T-helper 1 cell treated with Interleukin-12 subunit alpha and Interleukin-12 subunit beta and Interleukin-4 antibody, amounts not matched to agents 30 ng/mL and 1 ng/mL, for 36 hours (primary cell): ENCODE data around the gene FAM120A. TPM values are rescaled to one million over a fixed set of nuclear protein-coding genes. Genes with fewer than 3 reads are reported as not detected.

Experiments
- intact Hi-C: fragments of 100-400 bp; cut with micrococcal nuclease; formaldehyde crosslinking; loops from one replicate; pipeline ENCODE4 v1.15.1; 2024
- total RNA-seq: library from RNA; stranded (reverse); gene quantifications from 2 replicates; pipeline ENCODE4 v1.2.3, GENCODE V29; 2022

The FAM120A gene
- total RNA-seq, 1 donor from 2014 or later, result 143 TPM

DNA sequence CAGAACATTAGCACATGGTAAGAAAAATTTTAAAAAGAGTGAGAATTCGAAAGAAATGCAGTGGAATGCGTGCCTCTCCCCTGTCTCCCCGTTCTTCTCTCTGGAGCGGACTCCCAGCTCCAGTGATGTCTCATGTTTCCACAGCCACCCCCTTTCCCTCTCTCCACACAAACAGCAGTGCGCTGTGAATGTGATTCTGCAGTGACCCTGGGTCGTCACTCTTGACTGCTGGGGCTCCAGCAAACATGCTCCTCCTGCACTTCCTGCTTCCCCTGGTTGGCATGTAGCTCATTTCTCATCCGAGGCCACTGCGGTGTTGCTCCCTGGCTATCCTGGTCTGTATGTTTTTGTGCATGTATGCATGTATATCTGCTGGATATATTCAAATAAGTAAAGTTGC is 138.2 kb downstream of the FAM120A start:
- intact Hi-C loops, result no loop called here

DNA sequence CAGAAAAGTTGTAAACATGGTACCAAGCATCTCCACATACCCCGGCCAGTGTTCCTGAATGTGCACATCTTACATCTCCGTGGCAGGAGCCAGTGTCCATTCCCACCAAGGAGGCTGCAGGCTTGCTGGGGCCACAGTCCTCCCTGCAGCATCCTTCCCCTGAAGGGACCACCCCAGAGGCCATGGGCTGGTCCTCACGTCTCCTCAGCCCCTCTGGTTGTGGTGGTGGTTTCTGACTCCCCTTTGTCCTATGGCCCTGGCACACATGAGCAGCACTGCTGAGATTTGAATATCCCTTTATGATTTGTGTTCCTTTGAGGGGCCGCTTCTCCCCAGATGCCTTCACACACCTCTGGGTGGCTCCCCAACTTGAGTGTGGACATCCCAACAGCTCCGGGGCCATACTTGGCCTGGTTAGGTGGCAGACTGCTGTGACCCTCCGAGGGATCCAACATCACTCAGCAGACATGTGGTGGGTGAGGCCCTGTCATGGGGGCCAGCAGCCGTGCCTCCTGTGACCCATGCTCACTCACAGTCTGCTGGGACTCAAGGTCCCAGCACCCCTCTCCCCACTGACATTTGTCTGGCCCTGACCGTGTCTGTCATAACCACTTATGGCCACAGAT is 139.2 kb downstream of the FAM120A start:
- intact Hi-C loops, result no loop called here

DNA sequence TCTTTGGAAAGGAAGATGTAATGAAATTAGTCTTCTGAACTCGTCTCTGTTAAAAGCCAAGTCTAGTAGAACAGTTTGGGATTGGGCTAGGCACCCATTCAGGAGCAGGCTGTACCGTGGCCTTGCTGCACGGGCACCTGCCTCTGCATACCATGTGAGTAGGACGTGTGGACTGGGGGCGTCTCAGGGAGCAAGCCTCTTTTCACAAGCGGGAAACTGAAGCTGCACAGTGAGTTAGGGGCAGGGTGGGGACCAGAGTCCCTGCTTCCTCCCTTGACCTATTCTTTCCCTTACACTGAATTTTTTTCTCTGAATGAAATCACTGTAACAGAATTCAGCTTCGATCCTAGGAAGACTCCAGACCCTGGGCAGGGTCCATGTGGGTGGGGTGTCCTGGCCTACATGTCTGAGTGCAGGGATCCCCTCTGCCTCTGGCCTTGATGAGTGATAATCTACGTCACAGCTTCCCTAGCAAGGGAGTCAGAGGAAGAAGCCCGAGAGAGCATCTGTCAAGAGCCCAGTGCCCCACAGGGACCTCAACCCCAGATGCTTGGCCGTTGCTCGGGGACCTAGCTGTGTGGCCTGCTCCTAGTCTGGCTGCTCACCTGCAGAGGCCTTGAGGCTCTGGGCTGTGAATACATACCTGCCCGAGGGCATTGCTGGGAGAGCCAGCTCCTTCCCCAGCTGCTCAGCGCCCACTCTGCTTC is 140.0 kb downstream of the FAM120A start:
- intact Hi-C loops, result no loop called here

DNA sequence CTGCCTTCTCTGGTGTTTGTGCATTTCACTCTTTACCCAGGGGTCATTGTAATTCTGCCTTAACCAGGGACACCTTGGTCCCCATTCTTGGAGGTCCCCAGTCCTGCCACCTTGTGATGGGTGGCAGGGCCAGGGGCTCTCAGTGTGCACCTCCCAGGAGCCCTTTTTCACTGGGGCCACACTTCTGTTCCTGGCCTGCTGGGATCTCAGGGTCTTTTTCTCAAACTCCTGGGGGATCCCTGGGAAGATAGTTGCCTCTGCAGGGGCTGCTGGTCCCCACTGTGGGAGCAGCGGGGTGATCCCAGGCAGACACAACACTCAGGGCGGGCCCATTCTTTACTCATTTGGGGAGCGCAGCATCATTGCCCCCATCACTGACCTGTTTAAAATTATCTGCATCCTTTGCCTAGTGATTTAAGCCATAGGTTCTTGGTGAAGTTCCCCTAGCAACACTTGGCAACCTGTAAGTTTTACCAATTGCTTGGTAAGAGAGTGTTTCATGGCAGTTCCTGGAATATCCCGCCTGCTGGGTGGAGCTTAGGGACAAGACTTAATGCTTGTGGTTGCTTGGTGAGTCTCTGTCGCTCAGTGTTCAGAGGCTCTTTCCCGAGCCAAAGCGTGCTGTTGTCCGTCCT is 140.6 kb downstream of the FAM120A start:
- intact Hi-C loops, result no loop called here

DNA sequence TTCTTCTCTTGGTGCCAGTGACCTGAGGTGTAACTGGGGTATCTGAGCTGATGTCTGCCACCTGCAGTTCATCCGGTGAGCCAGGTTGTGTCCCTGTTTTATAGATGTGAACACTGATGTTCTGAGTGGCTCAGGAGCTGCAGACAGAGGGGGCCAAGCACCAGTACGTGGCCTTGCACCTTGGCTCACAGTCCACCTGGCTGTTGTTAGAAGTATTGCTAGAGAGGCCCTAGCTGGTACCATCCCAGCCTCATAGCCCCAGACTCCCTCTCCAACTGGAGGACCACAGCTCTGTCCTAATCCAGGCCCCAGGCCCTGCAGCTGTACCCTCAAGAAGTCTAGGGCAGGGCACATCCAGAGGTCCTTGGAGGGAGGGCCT is 141.1 kb downstream of the FAM120A start:
- intact Hi-C loops, result no loop called here

DNA sequence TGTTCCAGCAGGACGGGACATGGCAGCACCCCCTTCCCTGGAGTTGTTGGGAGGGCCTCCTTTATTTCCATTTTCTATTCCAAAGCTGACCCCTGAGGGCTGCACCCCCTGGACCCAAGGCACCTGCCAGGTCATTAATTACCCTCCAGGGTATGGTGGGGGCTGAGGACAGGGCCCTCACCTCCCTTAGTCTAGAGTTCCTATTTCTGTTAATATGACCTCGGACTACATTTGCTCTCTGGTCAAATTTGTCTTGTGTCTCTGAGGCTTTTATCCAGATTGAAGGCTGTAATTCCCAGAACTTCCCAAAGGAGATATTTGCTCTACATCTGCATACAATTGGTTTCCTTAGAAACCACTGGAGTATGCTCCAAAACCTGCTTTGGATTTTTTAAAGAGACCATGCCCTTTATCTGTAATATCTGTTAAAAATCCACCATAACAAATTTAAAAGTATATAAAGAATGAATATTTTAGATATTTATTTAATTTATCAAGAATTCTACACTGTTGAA is 141.7 kb downstream of the FAM120A start:
- intact Hi-C loops, result no loop called here

DNA sequence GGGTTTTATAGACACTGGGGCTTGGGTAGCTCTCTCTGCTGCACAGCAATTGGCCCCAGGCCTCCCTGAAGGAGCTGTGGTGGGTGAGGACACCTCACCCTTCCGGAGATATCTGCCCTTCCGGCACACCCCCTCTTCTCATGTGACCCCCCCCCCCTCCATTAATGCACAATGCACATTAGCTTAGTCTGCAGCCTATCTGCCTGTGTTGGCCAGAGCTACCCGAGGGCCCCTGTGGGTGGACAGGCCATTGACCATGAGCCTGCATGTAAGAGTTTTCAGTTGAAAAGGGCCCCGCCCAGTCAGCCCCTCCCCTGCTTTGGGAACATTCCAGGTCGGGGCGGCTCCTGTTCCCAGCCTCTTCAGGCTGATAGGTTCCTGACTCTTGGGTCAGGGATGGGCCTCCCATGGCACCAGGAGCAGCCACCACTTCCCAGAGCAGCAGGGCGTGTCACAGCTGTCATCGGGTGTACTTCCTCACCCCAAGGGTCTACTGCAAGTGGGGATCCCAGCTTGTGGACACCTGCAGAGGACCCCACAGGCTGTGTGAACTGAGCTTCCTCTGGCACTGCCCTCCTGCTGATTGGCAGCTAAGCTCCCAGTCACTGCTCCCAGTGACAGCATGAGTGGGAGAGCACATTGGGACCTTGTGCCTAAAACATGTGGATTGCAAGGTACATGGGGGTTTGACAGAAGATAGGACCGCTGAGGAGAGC is 142.7 kb downstream of the FAM120A start:
- intact Hi-C loops, result no loop called here

DNA sequence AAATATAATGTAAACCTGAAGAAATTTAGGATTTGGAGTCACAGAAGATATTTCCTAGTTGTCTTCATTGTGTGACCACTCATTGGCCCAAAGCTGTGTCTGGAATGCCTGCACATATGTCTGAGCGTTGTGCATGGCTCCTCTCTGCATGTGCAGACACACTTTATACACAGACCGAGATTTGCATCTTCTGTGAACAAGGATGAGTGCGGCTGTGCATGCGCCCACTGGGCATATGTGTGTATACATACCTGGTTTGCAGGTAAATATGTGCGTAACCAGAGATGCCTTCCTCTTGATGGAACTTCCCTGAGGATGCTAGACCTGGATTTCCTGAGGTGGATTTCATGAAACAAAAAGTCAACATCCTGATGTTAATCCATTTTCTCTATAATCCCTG is 144.0 kb downstream of the FAM120A start:
- intact Hi-C loops, result no loop called here

DNA sequence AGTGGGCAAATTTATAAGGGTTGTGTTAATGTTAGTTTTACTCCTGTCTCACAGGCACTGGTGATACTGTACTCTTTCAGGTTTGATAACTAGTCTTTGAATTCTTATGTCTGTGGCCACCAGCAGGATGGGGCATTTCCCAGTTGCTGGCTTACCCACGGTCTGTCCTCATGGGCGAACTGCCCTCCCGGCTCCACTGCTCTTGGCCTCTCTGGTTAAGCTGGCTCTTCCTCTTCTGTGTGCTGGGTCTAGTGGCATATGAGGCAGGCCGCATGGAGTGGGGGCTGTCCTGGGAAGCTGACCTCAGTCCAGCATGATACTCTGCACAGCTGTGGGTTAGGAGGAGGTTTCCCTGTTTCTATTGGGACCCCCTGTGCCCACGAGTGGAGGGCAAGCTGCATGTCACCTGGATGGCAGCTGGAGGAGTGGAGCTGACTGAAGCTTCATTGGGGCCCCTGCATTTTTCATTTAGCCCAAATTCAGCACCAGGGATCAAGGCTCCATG is 144.4 kb downstream of the FAM120A start:
- intact Hi-C loops, result no loop called here

DNA sequence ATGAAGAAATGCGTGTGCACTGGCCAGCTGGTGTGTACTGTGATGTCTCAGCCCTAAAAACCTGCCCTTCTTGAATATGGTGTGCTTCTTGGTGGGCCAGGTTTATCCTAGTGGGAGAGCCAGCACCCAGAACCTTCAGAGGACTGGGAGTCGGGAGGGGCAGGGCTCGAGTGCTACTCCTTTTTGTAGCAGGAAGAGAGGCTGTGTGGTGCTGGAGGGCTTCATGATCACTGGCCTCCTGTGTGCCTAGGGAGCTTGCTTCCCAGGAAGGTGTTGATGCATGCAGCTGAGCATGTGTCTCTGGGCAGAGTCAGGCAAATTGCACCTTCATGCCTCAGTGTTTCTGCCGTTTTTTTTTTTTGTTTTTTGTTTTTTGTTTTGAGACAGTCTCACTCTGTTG is 144.9 kb downstream of the FAM120A start:
- intact Hi-C loops, result no loop called here

DNA sequence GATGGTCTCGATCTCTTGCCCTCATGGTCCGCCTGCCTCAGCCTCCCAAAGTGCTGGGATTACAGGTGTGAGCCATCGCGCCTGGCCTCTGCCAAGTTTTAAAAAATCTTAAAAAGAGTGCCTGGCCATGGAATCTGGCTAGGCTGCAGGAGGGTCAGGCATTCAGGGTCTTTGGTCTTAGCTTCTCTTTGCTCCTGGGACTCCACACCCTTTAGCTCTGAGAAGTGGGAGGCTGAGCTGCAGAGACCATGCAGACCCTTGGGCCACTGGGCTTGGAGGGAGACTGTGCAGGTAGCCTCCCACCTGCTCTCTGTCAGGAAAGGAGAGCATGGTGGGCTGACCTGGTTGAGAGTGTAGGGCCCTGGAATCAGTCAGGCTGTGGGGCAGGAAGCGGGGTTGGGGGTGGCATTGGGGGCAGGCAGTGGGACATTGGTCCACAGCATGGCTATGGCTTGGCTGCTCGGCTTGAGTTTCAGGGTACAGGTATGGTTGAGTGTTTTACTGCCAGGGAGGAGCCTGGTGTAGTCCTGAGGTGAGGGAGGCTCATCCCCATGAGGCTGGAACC is 145.7 kb downstream of the FAM120A start:
- intact Hi-C loops, result no loop called here

DNA sequence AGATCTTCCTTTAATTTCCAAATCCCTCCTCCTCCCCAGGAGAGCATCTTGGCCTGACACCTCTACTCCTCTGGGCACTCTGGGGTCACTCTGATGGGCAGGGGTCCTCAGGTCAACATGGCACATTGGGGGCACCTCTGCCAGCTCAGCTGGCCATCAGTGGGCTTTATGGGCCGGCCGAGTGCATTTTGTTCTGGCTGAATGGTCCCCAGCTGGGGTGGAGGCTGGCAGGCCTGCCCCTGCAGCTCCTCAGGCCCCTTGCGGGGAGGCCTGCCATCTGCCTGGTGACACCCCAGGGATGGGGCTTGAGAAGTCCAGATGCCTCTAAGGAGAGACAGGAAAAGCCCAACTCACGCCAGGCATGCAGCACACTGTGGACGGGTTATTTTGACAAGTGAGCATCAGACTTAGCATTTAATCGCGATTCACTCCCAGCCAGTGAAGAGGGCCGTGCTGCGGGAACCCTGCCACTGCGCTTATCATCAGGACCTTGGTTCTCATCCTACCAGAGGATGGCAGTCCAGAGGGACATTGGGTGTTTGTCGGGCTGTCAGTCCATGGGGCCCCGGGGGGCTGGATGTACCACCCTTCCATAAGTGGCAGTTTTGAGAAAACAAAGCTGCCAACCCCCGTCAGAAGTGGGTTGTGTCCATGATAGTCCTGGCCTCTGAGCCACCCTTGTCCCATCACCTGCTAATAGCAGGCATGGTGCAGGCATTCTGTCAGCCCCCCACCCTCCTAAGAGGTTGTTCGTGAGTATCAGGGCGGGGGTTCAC is 146.6 kb downstream of the FAM120A start:
- intact Hi-C loops, result no loop called here

DNA sequence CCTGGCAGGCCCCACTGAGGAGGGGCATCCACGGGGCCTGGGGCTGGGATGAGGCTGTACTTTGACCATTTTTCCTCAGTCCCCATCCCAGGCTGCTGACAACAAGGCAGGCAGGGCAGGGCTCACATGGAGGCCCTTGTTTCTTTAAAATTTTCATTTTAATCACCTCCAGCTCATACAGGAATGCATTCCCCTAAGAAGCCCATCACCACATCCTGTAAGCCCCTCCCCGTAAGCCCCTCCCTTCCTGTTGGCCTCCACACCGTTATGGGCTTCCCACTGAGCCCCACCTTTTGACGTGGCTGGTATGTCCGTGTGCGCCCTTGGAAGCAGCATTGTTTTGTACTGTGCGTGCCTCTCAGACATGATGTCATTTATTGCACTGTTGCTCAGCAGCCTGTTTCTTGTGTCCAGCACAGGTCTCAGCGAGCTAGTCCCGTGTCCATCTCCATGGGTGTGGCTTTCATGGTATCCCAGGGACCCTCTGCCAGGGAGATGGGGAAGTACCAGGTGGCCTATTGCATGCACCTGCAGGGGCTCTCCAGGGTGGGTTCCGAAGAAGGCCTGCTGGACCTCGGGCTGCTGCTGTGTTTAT is 147.3 kb downstream of the FAM120A start:
- intact Hi-C loops, result no loop called here

DNA sequence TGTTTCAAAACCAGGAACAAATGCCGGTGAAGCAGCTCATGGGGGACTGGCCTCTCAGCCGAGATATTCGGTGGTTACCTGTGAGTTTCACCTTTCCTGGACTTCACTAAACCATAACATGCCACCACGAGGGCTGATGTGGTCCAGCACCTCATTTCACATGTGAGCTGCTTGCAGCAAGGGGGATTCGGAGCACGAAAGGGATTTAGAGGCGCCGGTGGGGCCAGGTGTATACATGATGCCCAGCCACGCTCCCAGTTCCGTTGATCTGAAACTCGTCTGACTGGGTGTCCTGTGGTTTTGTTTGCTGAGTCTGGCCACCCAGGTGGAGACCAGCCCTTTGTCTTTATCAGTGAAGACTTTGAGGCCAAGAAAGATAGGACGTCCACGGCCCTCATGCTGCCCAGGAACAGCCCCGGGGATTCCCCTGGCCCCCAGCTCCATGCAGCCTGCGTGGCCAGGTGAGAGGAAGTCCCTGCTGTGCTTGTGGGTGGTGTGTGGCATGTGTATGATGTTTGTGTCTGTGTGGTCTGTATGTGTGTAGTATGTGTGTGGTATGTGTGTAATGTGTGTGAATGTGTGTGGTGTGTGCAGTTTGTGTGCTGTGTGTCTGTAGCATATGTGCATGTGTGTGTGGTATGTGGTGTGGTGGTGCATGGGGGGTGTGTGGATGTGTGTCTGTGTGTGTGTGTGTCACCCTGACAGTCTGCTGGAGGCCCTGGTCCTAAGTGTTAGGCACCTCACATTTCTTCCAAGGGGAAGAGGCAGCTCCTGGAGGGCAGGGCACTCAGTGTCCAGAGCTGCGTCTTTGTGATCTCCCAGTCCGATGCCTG is 148.3 kb downstream of the FAM120A start:
- intact Hi-C loops, result no loop called here

DNA sequence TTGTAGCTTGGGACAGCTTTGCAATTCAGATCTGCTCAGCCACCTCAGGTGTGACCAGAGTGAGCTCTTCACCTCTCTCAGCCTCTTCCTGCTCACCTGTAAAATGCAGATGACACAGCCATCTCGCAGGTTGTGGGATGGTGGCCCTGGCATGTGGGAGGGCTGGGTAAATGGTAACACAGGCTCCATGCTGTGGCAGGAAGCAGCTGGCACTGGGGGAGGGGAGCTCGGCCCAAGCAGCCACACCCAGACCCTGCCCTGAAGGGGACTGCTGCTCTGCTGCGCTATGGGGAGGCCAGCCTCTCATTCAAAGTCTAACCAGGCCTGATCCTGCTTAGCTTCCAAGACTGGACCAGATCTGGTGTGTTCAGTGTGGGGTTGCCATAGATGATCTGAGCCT is 149.0 kb downstream of the FAM120A start:
- intact Hi-C loops, result no loop called here

DNA sequence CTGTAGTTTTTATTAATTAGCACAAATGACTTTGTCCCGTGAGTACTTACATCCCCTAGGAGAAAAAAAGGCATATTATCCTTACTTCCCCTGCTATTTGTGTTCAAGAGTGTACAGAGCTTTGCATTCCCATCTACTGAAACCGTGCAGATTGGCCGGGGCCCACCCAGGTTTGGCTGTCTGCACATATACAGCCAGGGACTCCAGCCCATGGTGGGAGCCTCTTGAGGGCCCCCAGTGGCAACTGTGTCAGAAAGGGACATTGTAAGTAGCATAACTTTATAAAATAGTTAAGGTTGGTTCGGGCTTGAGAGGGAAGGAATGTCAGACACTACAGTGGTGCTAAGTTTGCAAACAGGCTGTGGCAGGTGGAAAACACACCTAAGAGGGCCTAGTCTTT is 149.6 kb downstream of the FAM120A start:
- intact Hi-C loops, result no loop called here

DNA sequence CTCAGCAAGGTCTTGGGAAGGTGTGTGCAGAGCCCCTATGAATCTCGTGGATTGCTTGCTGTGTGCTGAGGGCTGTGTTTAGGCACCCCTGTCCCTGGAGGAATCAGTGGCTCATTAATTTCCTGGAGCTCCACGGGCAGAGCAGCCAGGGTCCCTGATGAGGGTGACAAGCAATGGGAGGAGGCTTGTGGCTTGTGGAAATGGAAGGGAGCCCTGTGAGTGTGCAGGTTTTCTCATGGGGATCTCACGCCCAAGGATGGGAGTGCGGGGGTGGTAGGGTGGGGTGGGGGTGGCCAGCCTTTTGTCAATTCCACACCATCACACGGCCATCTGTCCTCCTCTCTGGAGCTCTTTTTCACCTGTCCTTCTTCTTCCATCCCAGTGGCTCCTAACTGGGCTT is 150.2 kb downstream of the FAM120A start:
- intact Hi-C loops, result no loop called here

DNA sequence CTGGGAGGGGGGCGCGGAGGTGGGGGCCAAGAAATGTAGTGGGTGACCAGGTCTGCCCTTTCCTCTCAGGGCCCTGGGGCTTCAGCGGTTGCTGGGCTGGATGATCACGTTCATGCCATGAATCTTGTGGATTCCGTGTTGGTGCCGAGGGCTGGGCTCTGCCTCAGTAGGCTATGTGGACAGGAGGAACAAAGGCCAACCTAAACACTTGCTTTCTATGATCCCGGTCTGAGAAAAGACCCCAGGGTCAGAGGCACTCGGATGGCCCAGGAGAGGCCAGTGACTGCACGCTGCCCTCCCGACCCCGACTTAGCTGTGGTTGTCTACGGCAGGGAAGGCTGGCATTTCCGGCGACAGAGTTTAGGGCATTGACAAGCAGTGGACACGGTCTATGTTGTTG is 151.5 kb downstream of the FAM120A start:
- intact Hi-C loops, result no loop called here

DNA sequence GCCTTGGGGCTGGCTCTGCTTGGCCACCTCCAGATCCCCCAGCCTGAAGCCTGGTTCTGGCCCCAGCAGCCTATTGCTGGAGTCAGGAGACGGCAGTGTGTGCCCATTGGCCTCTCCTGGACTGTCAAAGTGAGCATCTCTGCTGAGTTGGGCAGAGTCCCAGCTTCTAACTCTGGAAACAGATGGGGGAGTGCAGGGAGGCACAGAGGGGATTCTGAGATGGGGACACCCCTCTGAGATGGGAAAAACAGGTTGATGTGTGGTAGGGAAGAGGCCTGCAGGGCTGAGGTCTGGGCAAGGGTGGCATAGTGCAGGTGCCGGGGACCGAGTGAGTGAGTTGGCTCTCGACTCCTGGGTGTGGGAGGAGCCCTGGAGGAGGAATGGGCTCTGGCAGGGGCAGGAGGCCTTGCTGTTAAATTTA is 152.4 kb downstream of the FAM120A start:
- intact Hi-C loops, result no loop called here
